Activated CD8-positive, alpha-beta memory T cell treated with anti-CD3 and anti-CD28 coated beads for 1 hour (primary cell): ENCODE data around the gene NTRK2.

Experiments
- DNase-seq, 2 donors: peaks; one replicate each; pipeline ENCODE4 v3.0.0-alpha.2; 2020; ENCODE audit warnings: low read depth in 1 of 2; ENCODE audit errors: extremely low read depth in 1 of 2

NTRK2 gene

DNA sequence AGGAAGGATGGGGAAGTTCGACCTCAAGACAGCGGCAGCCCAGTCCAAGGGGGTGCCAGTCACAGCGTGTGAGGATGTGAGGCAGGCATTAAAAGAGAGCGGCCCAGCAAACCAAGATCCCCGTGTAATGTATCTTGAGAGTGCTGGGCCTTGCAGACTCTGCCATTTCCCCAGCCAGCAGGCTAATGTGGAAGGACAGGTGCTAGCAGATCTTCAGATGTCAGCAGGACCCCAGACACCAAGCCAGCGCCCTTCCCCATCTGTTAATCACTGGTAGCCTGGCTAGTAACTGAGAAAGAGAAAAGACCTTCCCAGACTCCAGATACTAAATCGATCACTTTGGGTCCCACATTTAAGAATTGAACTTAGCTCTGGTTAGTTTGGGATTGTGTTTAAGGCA, 62.2 kb downstream of the NTRK2 start:
- DNase-seq, result no peak

GRCh38 chr9:84736081-84736480, 66.6 kb downstream of the NTRK2 start:
- DNase-seq, result no peak

DNA sequence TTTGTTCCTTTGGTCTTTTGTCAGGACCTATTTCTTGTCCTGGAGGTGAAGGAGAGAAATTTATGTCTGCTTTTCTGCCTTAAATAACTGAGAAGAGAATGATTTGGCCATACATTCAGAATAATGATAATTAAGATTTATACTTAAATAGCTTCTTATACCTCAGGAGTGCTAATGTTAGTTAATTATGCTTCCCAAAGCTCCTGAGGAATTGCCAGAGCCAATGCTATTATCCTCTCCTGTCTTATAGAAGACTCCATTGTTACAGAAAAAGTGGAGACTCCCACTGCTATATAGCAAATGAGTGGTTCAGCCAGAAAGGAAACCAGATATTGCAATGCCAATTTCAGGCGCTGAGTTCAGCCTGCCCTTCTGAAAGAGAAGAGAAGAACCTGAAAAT, 67.0 kb downstream of the NTRK2 start:
- DNase-seq, result no peak

- no peak for DNase-seq
Observed at GRCh38 chr9:84738353-84738752, 68.8 kb downstream of the NTRK2 start.

- DNase-seq, result no peak
Observed at GRCh38 chr9:84742261-84742660, 72.7 kb downstream of the NTRK2 start.

GRCh38 chr9:84744195-84744594, 74.7 kb downstream of the NTRK2 start:
- no peak for DNase-seq

DNA sequence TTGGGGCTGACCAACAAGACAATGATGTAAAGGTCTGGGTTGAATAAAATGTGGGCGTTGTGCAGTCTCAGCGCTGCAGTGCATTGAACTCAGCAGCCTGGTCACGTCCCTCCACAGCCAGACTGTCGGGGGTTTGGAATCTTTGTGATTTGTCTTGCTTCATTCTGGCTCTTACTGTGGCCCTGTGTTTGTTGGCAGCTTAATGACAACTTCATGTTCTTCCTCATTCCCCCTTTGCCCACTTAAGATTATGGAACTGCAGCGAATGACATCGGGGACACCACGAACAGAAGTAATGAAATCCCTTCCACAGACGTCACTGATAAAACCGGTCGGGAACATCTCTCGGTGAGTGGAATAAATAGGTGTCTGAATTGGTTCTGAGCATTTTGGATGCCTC, 75.2 kb downstream of the NTRK2 start:
- no peak for DNase-seq

DNA sequence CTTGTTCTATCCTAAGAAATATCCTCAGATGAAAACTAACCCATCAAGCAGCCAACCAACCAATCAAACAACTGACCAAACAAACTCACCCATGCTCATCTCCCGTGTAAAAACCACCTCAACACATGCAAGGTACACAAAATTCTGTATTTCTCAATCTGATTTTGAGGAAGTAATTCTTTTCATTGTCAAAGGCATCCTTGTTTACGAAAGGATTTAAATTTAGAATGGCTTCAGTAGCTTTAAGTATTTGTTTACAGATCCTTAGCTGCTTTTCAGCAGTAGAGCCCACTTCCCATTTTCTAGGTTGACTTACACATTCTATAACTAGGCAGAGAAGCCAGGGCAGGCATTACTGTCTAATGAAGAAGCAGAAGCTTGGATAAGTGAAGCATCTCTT, 78.6 kb downstream of the NTRK2 start:
- no peak for DNase-seq

- DNase-seq, result no peak
Observed at GRCh38 chr9:84750152-84750865, 80.8 kb downstream of the NTRK2 start.

DNA sequence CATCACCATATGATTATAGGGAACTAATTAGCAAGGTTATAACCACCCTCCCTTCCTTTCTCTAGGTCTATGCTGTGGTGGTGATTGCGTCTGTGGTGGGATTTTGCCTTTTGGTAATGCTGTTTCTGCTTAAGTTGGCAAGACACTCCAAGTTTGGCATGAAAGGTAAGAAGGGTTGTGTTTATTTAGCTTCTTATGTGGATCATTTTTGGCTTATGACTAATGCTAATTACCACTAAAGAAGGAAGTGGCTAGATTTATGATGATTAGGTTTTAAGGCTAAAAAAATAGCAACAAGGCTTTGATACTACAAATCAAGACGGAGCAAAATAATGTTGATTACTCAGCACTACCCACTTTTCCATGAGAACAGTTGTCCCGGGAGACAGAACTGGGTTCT, 82.4 kb downstream of the NTRK2 start:
- no peak for DNase-seq

DNA sequence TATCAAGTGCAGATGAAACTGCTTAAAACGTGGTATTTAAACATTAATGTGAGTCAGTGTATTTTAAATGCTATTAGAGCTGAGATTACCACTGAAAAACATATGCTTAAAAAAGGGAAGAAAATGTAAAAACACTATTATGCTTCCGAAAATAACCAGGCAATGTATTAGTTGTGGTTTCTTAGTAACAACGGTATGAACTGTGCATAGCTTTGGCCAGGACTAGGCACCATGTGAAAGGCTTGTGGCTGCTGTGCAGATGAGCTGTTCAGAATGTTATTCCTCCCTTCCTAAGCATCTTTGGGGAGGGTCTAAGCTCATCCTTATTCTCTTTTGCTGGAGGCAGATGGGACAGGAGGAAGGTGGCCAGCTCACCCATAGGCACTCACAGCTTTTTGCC, 84.9 kb downstream of the NTRK2 start:
- no peak for DNase-seq

GRCh38 chr9:84754881-84755280, 85.4 kb downstream of the NTRK2 start:
- no peak for DNase-seq

GRCh38 chr9:84755380-84755779, 85.9 kb downstream of the NTRK2 start:
- no peak for DNase-seq

DNA sequence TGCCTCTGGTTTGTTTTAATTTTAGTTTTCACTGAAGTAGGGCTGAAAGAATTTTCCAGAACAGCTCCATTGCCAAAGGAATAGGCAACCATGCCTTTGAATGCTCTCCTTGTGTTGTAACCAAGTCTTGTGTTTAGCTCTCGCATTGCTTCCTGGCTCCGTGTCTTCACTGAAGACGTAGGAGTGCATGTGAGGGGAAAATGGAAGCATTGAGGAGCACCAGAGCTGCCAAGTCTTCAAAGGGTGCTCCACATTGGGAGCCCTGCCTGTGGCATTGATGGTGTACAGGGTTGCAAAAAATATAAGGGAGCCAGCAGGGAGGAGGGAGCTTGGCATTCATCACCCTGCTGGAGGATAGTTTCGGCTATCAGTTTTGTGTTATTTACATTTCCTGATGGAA, 86.6 kb downstream of the NTRK2 start:
- no peak for DNase-seq

GRCh38 chr9:84756731-84757130, 87.2 kb downstream of the NTRK2 start:
- DNase-seq, result no peak

DNA sequence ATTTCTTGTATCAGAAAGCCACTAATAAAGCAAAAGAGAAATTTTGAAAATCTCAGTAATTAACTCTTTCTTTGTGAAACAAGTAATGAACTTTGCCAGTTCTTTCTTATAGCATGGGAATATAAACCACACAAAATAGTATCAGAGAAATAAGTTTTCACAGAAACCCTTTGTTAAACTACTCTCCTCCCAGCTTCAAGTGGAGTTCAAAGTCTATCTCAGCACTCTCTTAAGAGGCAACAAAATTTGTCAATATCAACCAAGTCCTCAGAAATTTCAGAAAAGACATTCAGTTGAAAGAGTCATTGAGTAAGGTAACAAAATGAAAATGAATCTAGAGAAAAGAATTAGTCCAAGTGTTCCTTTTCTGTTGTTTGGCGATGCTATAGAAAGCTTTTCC, 89.3 kb downstream of the NTRK2 start:
- no peak for DNase-seq

- DNase-seq, result no peak
Observed at GRCh38 chr9:84759300-84759750, 89.8 kb downstream of the NTRK2 start.

DNA sequence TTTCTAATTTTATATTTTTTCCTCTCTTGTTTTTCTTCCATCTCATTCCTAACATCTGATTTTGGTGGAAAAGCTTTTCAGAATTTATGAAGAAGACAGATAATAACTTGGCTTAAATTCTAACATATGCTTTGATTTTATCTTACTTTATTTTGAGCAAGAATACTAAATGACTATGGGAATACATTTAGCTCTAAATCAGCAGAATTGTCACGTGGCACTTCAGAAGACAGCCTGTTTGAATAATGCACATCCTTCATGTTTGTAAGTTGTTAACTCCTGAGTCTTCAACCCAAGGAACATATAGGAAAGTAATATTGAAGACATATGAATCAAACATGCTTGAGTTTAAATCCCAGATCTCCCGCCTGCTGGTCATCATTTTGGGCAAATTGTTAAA, 90.3 kb downstream of the NTRK2 start:
- DNase-seq, result no peak

DNA sequence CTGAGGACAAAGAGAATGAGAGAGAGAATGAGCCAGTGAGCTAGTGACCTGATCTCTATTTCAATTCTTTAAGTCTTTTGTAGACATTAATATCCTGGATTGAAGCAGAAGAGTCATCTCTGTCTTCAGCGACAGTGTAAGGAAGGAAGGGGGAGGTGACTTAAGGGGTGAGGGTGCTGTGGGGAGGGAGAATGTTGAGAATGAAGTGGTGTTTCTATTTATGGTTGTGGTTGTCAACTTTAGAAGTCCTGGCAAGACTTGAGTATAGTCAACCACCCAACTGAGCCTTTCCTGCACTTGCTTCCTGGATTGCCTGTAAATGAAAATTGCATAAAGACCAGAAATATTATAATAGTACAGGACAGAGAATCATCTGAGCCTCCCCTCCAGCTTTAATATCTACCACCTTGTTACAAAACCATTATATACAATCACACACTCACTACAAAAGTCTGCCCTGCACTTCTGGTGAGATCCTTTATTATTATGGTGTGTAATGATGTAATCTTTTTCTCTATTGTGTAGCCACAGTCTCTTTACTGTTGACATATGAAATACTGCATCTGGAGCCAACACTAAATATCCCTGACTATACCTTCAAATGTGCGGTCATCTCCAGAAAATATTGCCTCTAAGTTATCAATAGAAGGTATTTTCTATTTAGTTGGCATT, 91.7 kb downstream of the NTRK2 start:
- DNase-seq, result no peak

GRCh38 chr9:84772511-84772910, 103.0 kb downstream of the NTRK2 start:
- DNase-seq, result no peak

DNA sequence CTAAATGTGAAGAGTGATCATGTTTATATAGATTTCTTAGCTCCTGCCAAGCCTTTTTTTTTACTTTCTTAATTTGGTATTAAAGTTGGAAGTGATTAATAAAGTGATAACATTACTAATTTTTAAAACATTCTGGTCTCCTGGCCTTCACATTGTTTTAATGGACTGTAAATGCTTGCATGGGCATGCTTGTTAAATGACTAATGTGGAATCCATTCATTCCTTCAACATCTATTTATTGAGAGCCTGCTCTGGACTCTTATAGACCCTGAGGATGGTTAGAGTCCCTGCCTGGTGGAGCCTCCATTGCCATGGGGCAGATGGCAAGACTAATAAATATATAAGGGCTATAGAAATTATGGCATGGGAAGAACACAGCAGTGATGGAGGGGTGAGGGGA, 103.5 kb downstream of the NTRK2 start:
- DNase-seq, result no peak

DNA sequence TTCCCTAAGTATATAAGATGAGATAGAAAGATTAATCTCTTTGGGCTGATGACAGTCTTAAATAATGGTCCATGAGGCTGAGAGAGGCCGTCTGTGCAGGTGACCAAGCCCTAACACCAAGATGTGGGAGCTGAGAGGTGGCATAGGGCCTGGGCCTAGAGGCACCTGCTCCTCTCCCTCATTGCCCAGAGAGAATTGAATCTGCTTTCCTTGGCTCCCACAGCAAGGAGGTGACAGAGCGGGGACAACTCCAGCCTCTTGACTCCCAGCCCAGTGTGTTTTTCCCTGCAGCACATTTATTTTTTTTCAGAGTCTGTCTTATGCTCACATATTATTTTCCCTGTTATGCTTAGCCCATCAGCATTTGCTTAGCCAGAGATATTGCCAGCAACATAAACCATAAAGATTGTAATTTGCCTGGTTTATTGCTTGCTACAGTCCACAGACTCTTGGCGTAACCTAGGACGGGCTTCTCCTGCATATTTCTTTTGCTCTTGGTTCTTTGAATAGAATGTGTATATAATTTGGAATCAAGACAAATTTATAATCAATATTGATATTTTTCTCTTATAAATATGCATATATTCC, 105.6 kb downstream of the NTRK2 start:
- DNase-seq, result no peak
